K562 (cell line): ENCODE measurements around the gene RNF227. TPM values are rescaled to one million over a fixed set of nuclear protein-coding genes. Genes with fewer than 3 reads are reported as not detected.

Experiments
- NCOR1 ChIP-seq: fragments of 450-650 bp; IDR thresholded peaks from 2 replicates; pipeline ENCODE4 v1.6.1; 2016; ENCODE audit warnings: mild to moderate bottlenecking, moderate library complexity
- RAD21 ChIP-seq, 2 experiments: fragments of 250-450 bp in 1 of 2; fragments of 450-650 bp in 1 of 2; sonication (Bioruptor Pico) in 1 of 2; formaldehyde crosslinking in 1 of 2; IDR thresholded peaks in 1 of 2; conservative IDR thresholded peaks in 1 of 2; 2 replicates each; pipeline versions ENCODE4 v1.4.0 to v1.8.0; 2020 to 2022; ENCODE audit warnings: mild to moderate bottlenecking in 2 of 2, moderate library complexity in 1 of 2
- TFAP4 ChIP-seq: sonication (generic); formaldehyde crosslinking; IDR thresholded peaks from 2 replicates; pipeline ENCODE4 v1.8.0; 2022; ENCODE audit warnings: missing genetic modification reagents, mild to moderate bottlenecking, moderate library complexity, borderline replicate concordance
- VEZF1 ChIP-seq: fragments of 200-800 bp; sonication (Bioruptor generic); IDR thresholded peaks from 2 replicates; pipeline ENCODE4 v1.6.1; 2017; ENCODE audit warnings: missing genetic modification characterization, missing compliant biosample characterization
- polyA plus RNA-seq, 8 experiments: library from polyadenylated mRNA; depleted of rRNA in 4 of 8; stranded (reverse) in 5 of 8; unstranded in 3 of 8; fragments of >200 nt; fragmentation: Nextera tagmentation in 2 of 8; fragmentation: Illumina TruSeq in 1 of 8; extraction: Ambion mirVana in 2 of 8; extraction: Trizol in 1 of 8; gene quantifications; 2 replicates each; pipeline versions ENCODE4 v1.2.1 to v1.2.3, GENCODE V29; 2011 to 2014; ENCODE audit warnings: inconsistent platforms in 1 of 8, missing spikeins in 1 of 8
- total RNA-seq, 7 experiments: library from RNA; depleted of rRNA in 6 of 7; stranded (reverse); fragments of >200 nt in 6 of 7; fragmentation: Illumina TruSeq in 2 of 7; extraction: Trizol in 2 of 7; gene quantifications; 2 replicates each; pipeline versions ENCODE4 v1.2.1 to v1.2.3, GENCODE V29; 2011 to 2021; ENCODE audit warnings: low replicate concordance in 1 of 7
- TF ChIP-seq, protein P1 (sequence below), 2 experiments: IDR thresholded peaks in 1 of 2; conservative IDR thresholded peaks in 1 of 2; 2 replicates each; pipeline ENCODE4 v1.6.1; 2016; ENCODE audit warnings: low read depth in 2 of 2, mild to moderate bottlenecking in 1 of 2, missing compliant biosample characterization in 1 of 2, missing genetic modification characterization in 1 of 2, moderate library complexity in 1 of 2
- TF ChIP-seq, protein P2 (sequence below): fragments of 450-650 bp; IDR thresholded peaks from 2 replicates; pipeline ENCODE4 v1.6.1; 2016; ENCODE audit warnings: mild to moderate bottlenecking, moderate library complexity

The RNF227 gene
- total and polyA plus RNA-seq, 9 of the 15 experiments (the other 6 are each of a cell fraction or from before 2014, with no cell fraction given), result 1.1 to 6.7 (median 2.3) TPM

DNA sequence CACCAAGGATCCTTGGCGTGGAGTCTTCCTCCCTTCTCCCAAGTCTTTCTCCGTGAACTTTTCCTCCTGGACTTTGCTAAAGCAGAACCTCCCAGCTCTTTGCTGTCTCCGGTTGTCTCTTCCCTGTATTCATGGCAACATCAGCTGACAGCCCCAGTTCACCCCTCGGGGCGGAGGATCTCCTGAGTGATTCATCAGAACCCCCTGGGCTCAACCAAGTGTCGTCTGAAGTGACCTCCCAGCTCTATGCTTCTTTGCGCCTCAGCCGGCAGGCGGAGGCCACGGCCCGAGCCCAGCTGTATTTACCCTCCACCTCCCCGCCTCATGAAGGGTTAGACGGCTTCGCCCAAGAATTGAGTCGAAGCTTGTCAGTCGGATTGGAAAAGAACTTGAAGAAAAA is 16.9 kb upstream of the RNF227 start (continued):
- TF ChIP-seq, protein P1, sequence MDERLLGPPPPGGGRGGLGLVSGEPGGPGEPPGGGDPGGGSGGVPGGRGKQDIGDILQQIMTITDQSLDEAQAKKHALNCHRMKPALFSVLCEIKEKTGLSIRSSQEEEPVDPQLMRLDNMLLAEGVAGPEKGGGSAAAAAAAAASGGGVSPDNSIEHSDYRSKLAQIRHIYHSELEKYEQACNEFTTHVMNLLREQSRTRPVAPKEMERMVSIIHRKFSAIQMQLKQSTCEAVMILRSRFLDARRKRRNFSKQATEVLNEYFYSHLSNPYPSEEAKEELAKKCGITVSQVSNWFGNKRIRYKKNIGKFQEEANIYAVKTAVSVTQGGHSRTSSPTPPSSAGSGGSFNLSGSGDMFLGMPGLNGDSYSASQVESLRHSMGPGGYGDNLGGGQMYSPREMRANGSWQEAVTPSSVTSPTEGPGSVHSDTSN (CRISPR knock-in tag; IDR thresholded peaks at IDR 0.05; ENCODE audit: low read depth), result peak; percentile 61
- TF ChIP-seq, protein P1 (tag; conservative IDR thresholded peaks at IDR 0.05; ENCODE audit: low read depth), result peak; percentile 87
- TF ChIP-seq RAD21 (CRISPR knock-in tag; conservative IDR thresholded peaks at IDR 0.05 in 1 of 2, IDR thresholded peaks at IDR 0.05 in 1 of 2), result peak in 1 of 2 experiments; percentile 17; a peak in 1 of 4 replicates
- TF ChIP-seq, protein P2, sequence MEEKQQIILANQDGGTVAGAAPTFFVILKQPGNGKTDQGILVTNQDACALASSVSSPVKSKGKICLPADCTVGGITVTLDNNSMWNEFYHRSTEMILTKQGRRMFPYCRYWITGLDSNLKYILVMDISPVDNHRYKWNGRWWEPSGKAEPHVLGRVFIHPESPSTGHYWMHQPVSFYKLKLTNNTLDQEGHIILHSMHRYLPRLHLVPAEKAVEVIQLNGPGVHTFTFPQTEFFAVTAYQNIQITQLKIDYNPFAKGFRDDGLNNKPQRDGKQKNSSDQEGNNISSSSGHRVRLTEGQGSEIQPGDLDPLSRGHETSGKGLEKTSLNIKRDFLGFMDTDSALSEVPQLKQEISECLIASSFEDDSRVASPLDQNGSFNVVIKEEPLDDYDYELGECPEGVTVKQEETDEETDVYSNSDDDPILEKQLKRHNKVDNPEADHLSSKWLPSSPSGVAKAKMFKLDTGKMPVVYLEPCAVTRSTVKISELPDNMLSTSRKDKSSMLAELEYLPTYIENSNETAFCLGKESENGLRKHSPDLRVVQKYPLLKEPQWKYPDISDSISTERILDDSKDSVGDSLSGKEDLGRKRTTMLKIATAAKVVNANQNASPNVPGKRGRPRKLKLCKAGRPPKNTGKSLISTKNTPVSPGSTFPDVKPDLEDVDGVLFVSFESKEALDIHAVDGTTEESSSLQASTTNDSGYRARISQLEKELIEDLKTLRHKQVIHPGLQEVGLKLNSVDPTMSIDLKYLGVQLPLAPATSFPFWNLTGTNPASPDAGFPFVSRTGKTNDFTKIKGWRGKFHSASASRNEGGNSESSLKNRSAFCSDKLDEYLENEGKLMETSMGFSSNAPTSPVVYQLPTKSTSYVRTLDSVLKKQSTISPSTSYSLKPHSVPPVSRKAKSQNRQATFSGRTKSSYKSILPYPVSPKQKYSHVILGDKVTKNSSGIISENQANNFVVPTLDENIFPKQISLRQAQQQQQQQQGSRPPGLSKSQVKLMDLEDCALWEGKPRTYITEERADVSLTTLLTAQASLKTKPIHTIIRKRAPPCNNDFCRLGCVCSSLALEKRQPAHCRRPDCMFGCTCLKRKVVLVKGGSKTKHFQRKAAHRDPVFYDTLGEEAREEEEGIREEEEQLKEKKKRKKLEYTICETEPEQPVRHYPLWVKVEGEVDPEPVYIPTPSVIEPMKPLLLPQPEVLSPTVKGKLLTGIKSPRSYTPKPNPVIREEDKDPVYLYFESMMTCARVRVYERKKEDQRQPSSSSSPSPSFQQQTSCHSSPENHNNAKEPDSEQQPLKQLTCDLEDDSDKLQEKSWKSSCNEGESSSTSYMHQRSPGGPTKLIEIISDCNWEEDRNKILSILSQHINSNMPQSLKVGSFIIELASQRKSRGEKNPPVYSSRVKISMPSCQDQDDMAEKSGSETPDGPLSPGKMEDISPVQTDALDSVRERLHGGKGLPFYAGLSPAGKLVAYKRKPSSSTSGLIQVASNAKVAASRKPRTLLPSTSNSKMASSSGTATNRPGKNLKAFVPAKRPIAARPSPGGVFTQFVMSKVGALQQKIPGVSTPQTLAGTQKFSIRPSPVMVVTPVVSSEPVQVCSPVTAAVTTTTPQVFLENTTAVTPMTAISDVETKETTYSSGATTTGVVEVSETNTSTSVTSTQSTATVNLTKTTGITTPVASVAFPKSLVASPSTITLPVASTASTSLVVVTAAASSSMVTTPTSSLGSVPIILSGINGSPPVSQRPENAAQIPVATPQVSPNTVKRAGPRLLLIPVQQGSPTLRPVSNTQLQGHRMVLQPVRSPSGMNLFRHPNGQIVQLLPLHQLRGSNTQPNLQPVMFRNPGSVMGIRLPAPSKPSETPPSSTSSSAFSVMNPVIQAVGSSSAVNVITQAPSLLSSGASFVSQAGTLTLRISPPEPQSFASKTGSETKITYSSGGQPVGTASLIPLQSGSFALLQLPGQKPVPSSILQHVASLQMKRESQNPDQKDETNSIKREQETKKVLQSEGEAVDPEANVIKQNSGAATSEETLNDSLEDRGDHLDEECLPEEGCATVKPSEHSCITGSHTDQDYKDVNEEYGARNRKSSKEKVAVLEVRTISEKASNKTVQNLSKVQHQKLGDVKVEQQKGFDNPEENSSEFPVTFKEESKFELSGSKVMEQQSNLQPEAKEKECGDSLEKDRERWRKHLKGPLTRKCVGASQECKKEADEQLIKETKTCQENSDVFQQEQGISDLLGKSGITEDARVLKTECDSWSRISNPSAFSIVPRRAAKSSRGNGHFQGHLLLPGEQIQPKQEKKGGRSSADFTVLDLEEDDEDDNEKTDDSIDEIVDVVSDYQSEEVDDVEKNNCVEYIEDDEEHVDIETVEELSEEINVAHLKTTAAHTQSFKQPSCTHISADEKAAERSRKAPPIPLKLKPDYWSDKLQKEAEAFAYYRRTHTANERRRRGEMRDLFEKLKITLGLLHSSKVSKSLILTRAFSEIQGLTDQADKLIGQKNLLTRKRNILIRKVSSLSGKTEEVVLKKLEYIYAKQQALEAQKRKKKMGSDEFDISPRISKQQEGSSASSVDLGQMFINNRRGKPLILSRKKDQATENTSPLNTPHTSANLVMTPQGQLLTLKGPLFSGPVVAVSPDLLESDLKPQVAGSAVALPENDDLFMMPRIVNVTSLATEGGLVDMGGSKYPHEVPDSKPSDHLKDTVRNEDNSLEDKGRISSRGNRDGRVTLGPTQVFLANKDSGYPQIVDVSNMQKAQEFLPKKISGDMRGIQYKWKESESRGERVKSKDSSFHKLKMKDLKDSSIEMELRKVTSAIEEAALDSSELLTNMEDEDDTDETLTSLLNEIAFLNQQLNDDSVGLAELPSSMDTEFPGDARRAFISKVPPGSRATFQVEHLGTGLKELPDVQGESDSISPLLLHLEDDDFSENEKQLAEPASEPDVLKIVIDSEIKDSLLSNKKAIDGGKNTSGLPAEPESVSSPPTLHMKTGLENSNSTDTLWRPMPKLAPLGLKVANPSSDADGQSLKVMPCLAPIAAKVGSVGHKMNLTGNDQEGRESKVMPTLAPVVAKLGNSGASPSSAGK, result peak; percentile 75
- 0 out of 2 replicates have a peak, but pooled peaks have one; percentile 21 for TF ChIP-seq NCOR1
- TF ChIP-seq TFAP4 (CRISPR knock-in tag), result peak; percentile 97
- peak; percentile 55 for TF ChIP-seq VEZF1 (CRISPR knock-in tag)
